KMS-11 (cell line): Measurements from ENCODE around the gene HMGN4.

Experiments used
- H2AFZ ChIP-seq: fragments of 200-600 bp; sonication (generic); 2 replicates; pipeline ENCODE4 v1.6.1; 2016; ENCODE audit warnings: antibody characterized with exemption, mixed run types, low read depth
- H3K27ac ChIP-seq: fragments of 200-600 bp; sonication (generic); 2 replicates; pipeline ENCODE4 v1.6.1; 2016; ENCODE audit warnings: mild to moderate bottlenecking, mixed run types
- H3K27me3 ChIP-seq: fragments of 200-600 bp; sonication (generic); 2 replicates; pipeline ENCODE4 v1.6.1; 2017; ENCODE audit warnings: mild to moderate bottlenecking, low read depth, mixed run types, moderate library complexity; ENCODE audit not compliant: insufficient read depth
- H3K36me3 ChIP-seq: fragments of 200-600 bp; sonication (generic); 2 replicates; pipeline ENCODE4 v1.6.1; 2017; ENCODE audit warnings: mild to moderate bottlenecking, mixed run types; ENCODE audit not compliant: insufficient read depth
- H3K4me1 ChIP-seq: fragments of 200-600 bp; sonication (generic); 2 replicates; pipeline ENCODE4 v1.6.1; 2016; ENCODE audit warnings: mild to moderate bottlenecking, low read depth, mixed run types; ENCODE audit not compliant: poor library complexity, severe bottlenecking
- H3K4me2 ChIP-seq: fragments of 200-600 bp; sonication (generic); 2 replicates; pipeline ENCODE4 v1.7.0; 2016; ENCODE audit warnings: mild to moderate bottlenecking, mixed run types
- H3K4me3 ChIP-seq: fragments of 200-600 bp; sonication (generic); IDR thresholded peaks from 2 replicates; pipeline ENCODE4 v1.6.1; 2017; ENCODE audit warnings: low read depth, low read length, mixed read lengths; ENCODE audit not compliant: insufficient read depth
- H3K79me2 ChIP-seq: fragments of 200-600 bp; sonication (generic); 2 replicates; pipeline ENCODE4 v1.6.1; 2016; ENCODE audit warnings: low read depth, mixed run types; ENCODE audit not compliant: insufficient read depth
- H3K9ac ChIP-seq: fragments of 200-600 bp; sonication (generic); 2 replicates; pipeline ENCODE4 v1.6.1; 2016; ENCODE audit warnings: mild to moderate bottlenecking, mixed run types
- H4K20me1 ChIP-seq: fragments of 200-600 bp; sonication (generic); 2 replicates; pipeline ENCODE4 v1.6.1; 2016; ENCODE audit warnings: mild to moderate bottlenecking, mixed run types; ENCODE audit not compliant: insufficient read depth
- CTCF ChIP-seq: fragments of 200-600 bp; sonication (generic); conservative IDR thresholded peaks from 2 replicates; pipeline ENCODE4 v1.6.1; 2017; ENCODE audit warnings: low read depth, mild to moderate bottlenecking, antibody characterized with exemption, low read length, moderate library complexity, mixed read lengths

HMGN4 gene

DNA sequence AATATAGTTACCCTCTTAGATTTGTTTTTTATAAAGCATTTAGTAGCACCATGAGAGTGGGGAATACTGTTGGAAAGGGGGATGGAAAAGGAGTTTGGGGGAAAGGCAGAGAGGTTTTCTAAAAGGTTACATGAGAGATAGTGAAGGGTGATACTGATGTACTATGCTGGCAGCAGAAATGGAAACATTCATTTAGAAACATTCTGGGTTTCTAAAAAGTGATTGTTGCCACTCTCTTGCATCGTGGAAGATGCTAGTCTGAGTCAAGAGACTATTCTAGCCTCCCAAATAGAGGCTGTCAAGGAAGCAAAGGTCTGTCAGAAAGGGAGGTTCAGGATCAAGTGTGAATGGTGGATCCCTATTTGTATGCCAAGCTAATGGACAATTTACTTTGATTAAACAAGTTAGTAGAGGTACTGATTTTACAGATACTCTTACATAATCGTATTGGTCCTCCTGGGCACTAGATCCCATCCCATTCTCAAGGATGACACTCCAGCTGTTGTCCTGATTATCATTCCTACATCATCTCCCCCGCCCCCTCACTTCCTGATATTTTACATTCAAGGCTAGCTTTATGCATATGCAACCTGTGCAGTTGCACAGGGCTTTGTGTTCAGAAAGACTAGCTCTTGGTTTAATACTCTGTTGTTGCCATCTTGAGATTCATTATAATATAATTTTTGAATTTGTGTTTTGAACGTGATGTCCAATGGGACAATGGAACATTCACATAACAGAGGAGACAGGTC lies 43.2 kb downstream of the HMGN4 start:
- no peak for TF ChIP-seq CTCF
- Histone ChIP-seq H3K4me1 (no peaks in the 10 kb centered on the region), H3K79me2 (no peaks in the 10 kb centered on the region), H3K27me3 (no peaks in the 10 kb centered on the region), H3K36me3 (no peaks in the 10 kb centered on the region), H3K27ac (no peak overlapping the region), H2AFZ (no peak overlapping the region), H3K9ac (no peak overlapping the region), H3K4me2 (no peak overlapping the region), H3K4me3 (no peak overlapping the region), H4K20me1 (no peaks in the 10 kb centered on the region)

DNA sequence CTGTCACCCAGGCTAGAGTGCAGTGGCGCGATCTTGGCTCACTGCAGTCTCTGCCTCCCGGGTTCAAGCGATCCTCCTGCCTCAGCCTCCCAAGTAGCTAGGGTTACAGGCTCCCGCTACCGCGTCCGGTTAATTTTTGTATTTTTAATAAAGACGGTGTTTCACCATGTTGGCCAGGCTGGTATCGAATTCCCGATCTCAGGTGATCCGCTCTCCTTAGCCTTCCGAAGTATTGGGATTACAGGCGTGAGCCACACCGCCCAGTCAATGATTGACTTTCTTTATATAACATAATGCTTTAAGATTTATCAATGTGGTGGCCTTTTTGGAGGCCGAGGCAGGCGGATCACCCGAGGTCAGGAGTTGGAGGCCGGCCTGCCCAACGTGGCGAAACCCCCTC lies 50.8 kb downstream of the HMGN4 start:
- no peak overlapping the region for H3K4me2 ChIP-seq
- no peaks in the 10 kb centered on the region for H3K4me1 ChIP-seq
- no peaks in the 10 kb centered on the region for H3K27me3 ChIP-seq
- no peak for TF ChIP-seq CTCF
- H2AFZ ChIP-seq: no peak overlapping the region
- H4K20me1 ChIP-seq: no peaks in the 10 kb centered on the region
- no peak overlapping the region for H3K27ac ChIP-seq
- H3K4me3 ChIP-seq: no peak overlapping the region
- no peaks in the 10 kb centered on the region for H3K79me2 ChIP-seq
- no peaks in the 10 kb centered on the region for H3K36me3 ChIP-seq
- H3K9ac ChIP-seq: no peak overlapping the region

DNA sequence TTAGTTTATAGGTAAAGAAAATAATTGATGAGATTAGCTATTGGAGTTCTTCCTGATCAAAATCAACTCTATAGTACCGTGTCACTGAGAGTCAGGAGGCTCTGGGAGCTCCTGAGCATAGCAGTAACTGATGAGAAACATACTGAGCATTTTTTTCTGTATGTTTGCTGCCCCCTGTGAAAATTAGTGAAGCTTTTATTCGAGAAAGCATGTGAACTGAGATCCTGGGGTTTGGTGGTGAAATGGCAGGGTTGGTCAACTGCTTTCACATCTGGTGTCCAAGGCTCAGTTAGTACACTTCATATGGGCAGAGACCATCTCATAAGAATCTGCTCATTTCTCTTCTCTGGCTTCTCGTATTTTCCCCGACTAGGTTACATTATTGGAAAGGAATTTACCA lies 54.5 kb downstream of the HMGN4 start:
- no peak overlapping the region for H3K9ac ChIP-seq
- no peak for TF ChIP-seq CTCF
- no peaks in the 10 kb centered on the region for H3K36me3 ChIP-seq
- no peaks in the 10 kb centered on the region for H4K20me1 ChIP-seq
- no peak overlapping the region for H2AFZ ChIP-seq
- H3K27ac ChIP-seq: no peak overlapping the region
- peaks cover 12% of the 10 kb centered on the region for H3K4me1 ChIP-seq
- H3K4me2 ChIP-seq: no peak overlapping the region
- no peaks in the 10 kb centered on the region for H3K27me3 ChIP-seq
- H3K4me3 ChIP-seq: no peak overlapping the region
- H3K79me2 ChIP-seq: peaks cover 8% of the 10 kb centered on the region

- Histone ChIP-seq H2AFZ (no peak overlapping the region), H3K4me2 (no peak overlapping the region)
Observed at GRCh38 chr6:26593278-26594130, 55.3 kb downstream of the HMGN4 start.

More at GRCh38 chr6:26593278-26594130, 55.3 kb downstream of the HMGN4 start:
- H3K27me3 ChIP-seq: no peaks in the 10 kb centered on the region
- H3K79me2 ChIP-seq: peaks cover 16% of the 10 kb centered on the region
- H3K4me1 ChIP-seq: peaks cover 18% of the 10 kb centered on the region
- no peak overlapping the region for H3K4me3 ChIP-seq
- no peak overlapping the region for H3K27ac ChIP-seq
- H3K9ac ChIP-seq: no peak overlapping the region
- no peaks in the 10 kb centered on the region for H4K20me1 ChIP-seq
- TF ChIP-seq CTCF: no peak
- H3K36me3 ChIP-seq: no peaks in the 10 kb centered on the region
